T-helper 17 cell (primary cell): ENCODE measurements around the gene GDPD4. TPM values are rescaled to one million over a fixed set of nuclear protein-coding genes. Genes with fewer than 3 reads are reported as not detected.

Source experiments
- ATAC-seq: fragments of 150-1000 bp; cut with Tn5 transposase; 2 replicates; pipeline ENCODE4 v1.10.0; 2021; ENCODE audit warnings: mild to moderate bottlenecking, moderate library complexity
- DNase-seq, 3 donors: peaks; one replicate each; pipeline versions ENCODE4 v3.0.0 to v3.0.0-alpha.2; 2020 to 2021
- H3K9me3 ChIP-seq: one replicate; pipeline ENCODE4 v1.7.0; 2013; ENCODE audit warnings: low read length, mild to moderate bottlenecking; ENCODE audit not compliant: control insufficient read depth, poor library complexity, severe bottlenecking
- H3K27ac Mint-ChIP-seq: one replicate; pipeline ENCODE4 v1.8.0; 2022; ENCODE audit warnings: mild to moderate bottlenecking, moderate library complexity, mixed read lengths
- H3K27me3 Mint-ChIP-seq: one replicate; pipeline ENCODE4 v1.8.0; 2022; ENCODE audit warnings: mixed read lengths
- H3K36me3 Mint-ChIP-seq: one replicate; pipeline ENCODE4 v1.8.0; 2022; ENCODE audit warnings: low read depth, mixed read lengths
- H3K4me1 Mint-ChIP-seq: one replicate; pipeline ENCODE4 v1.8.0; 2022; ENCODE audit warnings: mild to moderate bottlenecking, mixed read lengths
- H3K4me3 Mint-ChIP-seq: one replicate; pipeline ENCODE4 v1.8.0; 2022; ENCODE audit warnings: mild to moderate bottlenecking, moderate library complexity, mixed read lengths
- total RNA-seq, 4 donors: library from RNA in 2 of 4; stranded (reverse) in 2 of 4; gene quantifications; one replicate each; pipeline ENCODE4 v1.2.3 and lab custom pipeline; 2022 to 2026

The GDPD4 gene
- total RNA-seq, 2 donors from 2014 or later = not detected

GRCh38 chr11:77204754-77205466 lies 96.6 kb downstream of the GDPD4 start:
- no peak overlapping the region for H3K27ac Mint-ChIP-seq
- no peaks in the 10 kb centered on the region for H3K36me3 Mint-ChIP-seq
- ATAC-seq (no peak), DNase-seq (peak in 1 of 3 donors; percentile 2)
- H3K4me3 Mint-ChIP-seq = no peak overlapping the region
- H3K9me3 ChIP-seq = no peaks in the 10 kb centered on the region
- H3K27me3 Mint-ChIP-seq = no peaks in the 10 kb centered on the region
- H3K4me1 Mint-ChIP-seq = peaks cover 12% of the 10 kb centered on the region

- H3K9me3 ChIP-seq = no peaks in the 10 kb centered on the region
- H3K27ac Mint-ChIP-seq = peak overlapping the region; percentile 6
- peaks cover 11% of the 10 kb centered on the region for H3K4me1 Mint-ChIP-seq
- no peak overlapping the region for H3K4me3 Mint-ChIP-seq
- no peak for ATAC-seq
- peak in 1 of 3 donors; percentile 5 for DNase-seq
- H3K27me3 Mint-ChIP-seq = peaks cover under 1% of the 10 kb centered on the region
- H3K36me3 Mint-ChIP-seq = no peaks in the 10 kb centered on the region
Measured at GRCh38 chr11:77203901-77204753, 97.4 kb downstream of the GDPD4 start.

DNA sequence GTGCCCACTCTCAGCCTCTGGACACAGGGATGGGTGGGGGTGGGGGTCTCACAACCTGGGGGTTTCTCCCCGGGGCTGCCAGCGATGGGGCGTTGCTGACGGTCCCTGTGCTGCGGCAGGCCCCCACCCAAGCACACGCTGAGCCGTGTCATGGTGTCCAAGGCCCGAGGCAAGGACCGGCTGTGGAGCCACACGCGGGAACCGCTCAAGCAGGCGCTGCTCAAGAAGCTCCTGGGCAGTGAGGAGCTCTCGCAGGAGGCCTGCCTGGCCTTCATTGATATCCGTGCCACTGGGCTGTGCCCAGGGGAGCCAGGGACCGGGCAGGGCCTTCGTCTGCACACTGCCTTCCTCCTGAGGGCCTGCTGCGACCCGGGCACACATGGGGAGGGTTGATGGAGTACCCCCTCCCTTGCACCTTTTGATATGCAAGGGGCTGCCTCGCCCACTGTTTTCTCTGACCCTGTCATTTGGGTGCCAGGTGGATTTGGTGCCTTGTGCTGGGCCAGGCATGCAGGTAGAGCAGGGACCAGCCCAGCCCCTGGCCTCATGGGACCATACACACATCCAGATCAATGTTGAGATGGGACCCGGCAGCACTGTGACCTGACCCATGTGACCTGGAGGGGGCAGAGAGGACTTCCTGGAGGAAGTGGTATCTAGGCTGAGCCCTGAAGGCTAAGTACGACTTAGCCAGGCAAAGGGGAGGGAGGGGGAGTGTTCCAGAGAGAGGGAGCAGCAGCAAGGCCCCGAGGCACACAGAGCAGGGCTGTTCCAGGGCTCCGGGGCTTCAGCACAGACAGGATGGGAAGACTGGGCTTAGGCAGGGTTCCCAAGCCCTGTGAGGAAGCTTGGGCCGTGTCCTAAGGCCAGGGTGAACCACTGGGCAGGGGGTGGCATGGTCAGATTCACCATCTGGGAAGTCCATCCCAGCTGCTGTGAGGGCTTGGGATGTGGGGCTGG lies 98.3 kb downstream of the GDPD4 start:
- peaks cover 10% of the 10 kb centered on the region for H3K27me3 Mint-ChIP-seq
- DNase-seq = peak in 1 of 3 donors; percentile 7
- peak overlapping the region; percentile 6 for H3K27ac Mint-ChIP-seq
- no peak overlapping the region for H3K4me3 Mint-ChIP-seq
- no peaks in the 10 kb centered on the region for H3K36me3 Mint-ChIP-seq
- no peaks in the 10 kb centered on the region for H3K9me3 ChIP-seq
- ATAC-seq = no peak
- peaks cover 14% of the 10 kb centered on the region for H3K4me1 Mint-ChIP-seq

- peaks cover 14% of the 10 kb centered on the region for H3K4me1 Mint-ChIP-seq
- ATAC-seq = no peak
- H3K27ac Mint-ChIP-seq = no peak overlapping the region
- H3K9me3 ChIP-seq = no peaks in the 10 kb centered on the region
- no peak for DNase-seq
- H3K27me3 Mint-ChIP-seq = peaks cover 11% of the 10 kb centered on the region
- H3K4me3 Mint-ChIP-seq = no peak overlapping the region
- no peaks in the 10 kb centered on the region for H3K36me3 Mint-ChIP-seq
Measured at GRCh38 chr11:77201991-77202841, 99.3 kb downstream of the GDPD4 start.

DNA sequence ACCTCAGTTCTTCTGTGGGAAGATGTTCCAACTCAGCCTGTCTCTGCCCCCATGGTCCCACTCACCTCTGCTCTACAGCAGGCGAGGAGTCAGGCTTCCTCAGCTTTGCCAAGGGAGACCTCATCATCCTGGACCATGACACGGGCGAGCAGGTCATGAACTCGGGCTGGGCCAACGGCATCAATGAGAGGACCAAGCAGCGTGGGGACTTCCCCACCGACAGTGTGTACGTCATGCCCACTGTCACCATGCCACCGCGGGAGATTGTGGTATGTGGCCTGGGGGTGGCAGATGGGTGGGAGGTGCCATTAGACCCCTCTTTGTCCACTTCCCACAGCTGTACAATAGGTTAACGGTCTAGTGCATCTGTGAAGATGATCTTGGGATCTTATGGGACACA lies 100.1 kb downstream of the GDPD4 start:
- peaks cover 11% of the 10 kb centered on the region for H3K27me3 Mint-ChIP-seq
- DNase-seq = peak in 1 of 3 donors; percentile 2

DNA sequence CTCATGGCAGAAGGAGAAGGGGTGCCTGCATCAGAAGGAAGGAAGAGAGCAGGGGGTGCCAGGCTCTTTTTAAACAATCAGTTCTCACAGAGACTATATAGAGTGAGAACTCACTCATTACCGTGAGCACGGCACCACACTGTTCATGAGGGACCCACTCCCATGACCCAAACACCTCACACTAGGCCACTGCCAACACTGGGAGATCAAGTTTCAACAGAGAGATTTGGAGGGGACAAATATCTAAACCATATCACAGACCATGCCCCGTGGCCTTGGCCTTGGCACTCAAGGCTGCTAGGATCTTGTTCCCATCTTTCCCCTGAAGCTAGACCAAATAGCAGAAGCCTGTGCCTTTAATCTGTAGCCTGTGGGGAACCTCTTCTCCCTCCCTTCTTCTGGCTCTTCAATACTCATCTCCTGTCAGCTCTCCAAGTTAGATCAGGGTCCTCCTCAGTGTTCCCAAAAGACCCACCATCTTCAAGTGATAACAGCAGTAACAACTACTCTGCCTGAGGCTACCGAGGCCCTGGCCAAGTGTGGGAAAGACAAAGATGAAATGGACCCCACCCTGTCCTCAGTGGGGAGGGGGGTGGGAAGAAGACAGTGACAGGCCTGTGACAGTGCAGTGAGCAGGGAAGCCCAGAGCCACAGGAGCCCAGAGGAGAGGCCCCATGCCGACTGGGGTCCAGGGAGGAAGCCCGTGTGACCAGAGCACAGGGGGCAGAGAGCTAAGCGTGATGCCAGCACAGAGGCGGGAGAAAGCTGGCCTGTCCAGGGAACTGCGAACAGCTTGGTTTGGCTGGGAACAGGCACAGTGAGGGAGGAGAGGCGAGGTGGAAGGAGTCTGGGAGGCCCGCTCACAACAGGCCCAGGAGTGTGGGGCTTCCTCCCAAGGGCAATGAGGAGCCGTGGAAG lies 100.9 kb downstream of the GDPD4 start:
- no peaks in the 10 kb centered on the region for H3K9me3 ChIP-seq
- H3K27ac Mint-ChIP-seq = peak overlapping the region; percentile 68
- DNase-seq = peak in 1 of 3 donors; percentile 5
- peaks cover 11% of the 10 kb centered on the region for H3K27me3 Mint-ChIP-seq
- no peak for ATAC-seq
- H3K4me3 Mint-ChIP-seq = no peak overlapping the region
- H3K36me3 Mint-ChIP-seq = no peaks in the 10 kb centered on the region
- peaks cover 10% of the 10 kb centered on the region for H3K4me1 Mint-ChIP-seq

More for the DNA sequence above, 100.1 kb downstream of the GDPD4 start:
- Mint-ChIP-seq H3K4me1 (peaks cover 11% of the 10 kb centered on the region), H3K36me3 (no peaks in the 10 kb centered on the region), H3K27ac (no peak overlapping the region), H3K4me3 (no peak overlapping the region)
- H3K9me3 ChIP-seq = no peaks in the 10 kb centered on the region
- no peak for ATAC-seq

GRCh38 chr11:77199137-77199745 lies 102.2 kb downstream of the GDPD4 start:
- no peaks in the 10 kb centered on the region for H3K9me3 ChIP-seq
- H3K36me3 Mint-ChIP-seq = no peaks in the 10 kb centered on the region
- H3K27me3 Mint-ChIP-seq = peaks cover 11% of the 10 kb centered on the region
- peak in 1 of 3 donors; percentile 5 for DNase-seq
- no peak overlapping the region for H3K4me3 Mint-ChIP-seq
- H3K4me1 Mint-ChIP-seq = peaks cover 10% of the 10 kb centered on the region
- H3K27ac Mint-ChIP-seq = peak overlapping the region; percentile 68
- no peak for ATAC-seq

- no peak for ATAC-seq
- no peaks in the 10 kb centered on the region for H3K9me3 ChIP-seq
- H3K4me1 Mint-ChIP-seq = peaks cover 10% of the 10 kb centered on the region
- no peak overlapping the region for H3K4me3 Mint-ChIP-seq
- H3K27me3 Mint-ChIP-seq = peaks cover 11% of the 10 kb centered on the region
- H3K27ac Mint-ChIP-seq = no peak overlapping the region
- peak in 1 of 3 donors; percentile 7 for DNase-seq
- H3K36me3 Mint-ChIP-seq = no peaks in the 10 kb centered on the region
Measured at GRCh38 chr11:77198440-77198849, 103.0 kb downstream of the GDPD4 start.

DNA sequence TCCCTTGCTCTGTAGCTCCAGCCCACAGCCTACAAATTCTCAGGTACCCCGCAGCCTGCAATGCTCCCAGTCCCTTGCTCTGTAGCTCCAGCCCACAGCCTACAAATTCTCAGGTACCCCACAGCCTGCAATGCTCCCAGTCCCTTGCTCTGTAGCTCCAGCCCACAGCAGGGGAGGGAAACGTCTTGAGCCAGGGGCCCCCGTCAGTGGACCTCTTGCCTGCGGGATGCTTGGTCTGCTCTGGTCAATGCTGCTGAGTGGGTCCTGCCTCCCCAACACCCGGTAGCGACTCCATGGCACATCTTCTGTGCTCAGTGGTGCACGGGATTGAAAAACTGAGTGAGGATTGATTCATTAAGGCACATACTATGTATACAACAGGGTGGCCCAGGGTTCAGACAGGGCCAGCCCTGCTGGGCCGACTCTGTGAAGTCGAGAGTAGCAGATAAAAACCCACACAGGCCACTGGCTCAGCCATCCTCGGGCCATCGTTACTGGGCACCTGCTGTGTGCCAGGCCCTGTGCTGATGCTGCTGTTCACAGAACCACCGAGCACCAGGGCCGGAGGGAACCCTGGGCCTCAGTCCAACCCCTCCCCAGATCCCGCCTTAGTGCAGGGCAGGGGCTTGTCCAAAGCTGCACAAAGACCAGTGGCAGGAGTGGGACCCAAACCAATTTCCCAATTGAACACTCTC lies 103.7 kb downstream of the GDPD4 start:
- H3K4me3 Mint-ChIP-seq = no peak overlapping the region
- H3K9me3 ChIP-seq = no peaks in the 10 kb centered on the region
- H3K27ac Mint-ChIP-seq = no peak overlapping the region
- no peaks in the 10 kb centered on the region for H3K36me3 Mint-ChIP-seq
- peaks cover 8% of the 10 kb centered on the region for H3K4me1 Mint-ChIP-seq
- H3K27me3 Mint-ChIP-seq = peaks cover 11% of the 10 kb centered on the region
- ATAC-seq = no peak
- DNase-seq = no peak

DNA sequence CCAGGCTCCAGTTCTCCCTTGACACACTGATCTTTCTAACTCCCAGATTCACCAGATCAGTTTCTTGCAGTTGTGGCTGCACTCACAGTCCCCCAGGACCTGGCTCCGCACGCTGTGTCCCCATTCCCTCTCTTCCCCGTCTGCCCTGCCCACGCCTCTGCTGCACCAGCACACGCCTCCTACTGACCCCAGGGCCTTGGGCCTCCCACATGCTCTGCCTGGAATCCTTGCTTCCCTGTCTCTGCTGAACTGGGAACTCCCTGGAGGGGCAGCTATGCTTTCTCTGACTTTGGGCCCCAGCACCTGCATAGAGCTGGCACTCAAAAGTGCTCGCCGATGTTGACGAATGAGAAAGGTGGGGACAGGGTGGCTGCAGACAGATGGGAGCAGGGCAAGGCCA lies 104.5 kb downstream of the GDPD4 start:
- DNase-seq (peak in 1 of 3 donors; percentile 1), ATAC-seq (no peak)
- H3K4me3 Mint-ChIP-seq = no peak overlapping the region
- H3K27ac Mint-ChIP-seq = no peak overlapping the region
- H3K4me1 Mint-ChIP-seq = peaks cover 8% of the 10 kb centered on the region
- no peaks in the 10 kb centered on the region for H3K36me3 Mint-ChIP-seq
- peaks cover 11% of the 10 kb centered on the region for H3K27me3 Mint-ChIP-seq
- H3K9me3 ChIP-seq = no peaks in the 10 kb centered on the region
